HEK293T (cell line): Measurements from ENCODE around the gene LYRM2.

ENCODE experiments used
- BHLHE40 ChIP-seq: fragments of 450-650 bp; IDR thresholded peaks from 2 replicates; pipeline ENCODE4 v1.6.1; 2016; ENCODE audit warnings: mild to moderate bottlenecking, moderate library complexity, borderline replicate concordance
- CTBP1 ChIP-seq: fragments of 450-650 bp; IDR thresholded peaks from 2 replicates; pipeline ENCODE4 v1.6.1; 2016; ENCODE audit warnings: borderline replicate concordance
- L3MBTL2 ChIP-seq: fragments of 450-650 bp; conservative IDR thresholded peaks from 2 replicates; pipeline ENCODE4 v1.6.1; 2016; ENCODE audit warnings: mild to moderate bottlenecking
- SP1 ChIP-seq: fragments of 450-650 bp; IDR thresholded peaks from 2 replicates; pipeline ENCODE4 v1.6.1; 2017
- SUZ12 ChIP-seq: fragments of 450-650 bp; IDR thresholded peaks from 2 replicates; pipeline ENCODE4 v1.6.1; 2016; ENCODE audit warnings: mild to moderate bottlenecking

DNA sequence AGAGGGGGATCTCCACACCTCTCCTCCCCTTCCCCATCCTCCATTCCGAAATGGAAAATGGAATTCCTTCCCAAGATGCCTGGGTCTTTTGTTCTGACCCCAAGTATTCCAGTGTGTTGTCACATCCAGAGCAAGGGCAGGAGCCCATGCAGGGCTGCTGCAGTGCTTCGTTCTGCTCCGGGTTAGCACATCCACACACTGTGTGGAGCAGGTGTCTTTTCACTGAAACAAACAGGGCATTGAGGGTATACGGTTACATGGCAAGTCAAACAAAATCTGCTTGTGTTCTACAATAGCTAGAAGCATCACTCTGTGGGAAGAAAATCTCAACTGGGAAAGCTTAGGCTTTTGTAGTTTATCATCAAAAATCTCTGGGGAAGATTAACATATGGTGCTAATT lies 56.9 kb downstream of the LYRM2 start:
- TF ChIP-seq SUZ12 (no peak), BHLHE40 (no peak), L3MBTL2 (no peak), CTBP1 (no peak), SP1 (no peak)
